ENCODE results near the gene PDE4D. TPM values are rescaled to one million over a fixed set of nuclear protein-coding genes. Genes with fewer than 3 reads are reported as not detected.

The PDE4D gene
- total RNA-seq, 1 experiment from 2014 or later = 2.1 TPM

DNA sequence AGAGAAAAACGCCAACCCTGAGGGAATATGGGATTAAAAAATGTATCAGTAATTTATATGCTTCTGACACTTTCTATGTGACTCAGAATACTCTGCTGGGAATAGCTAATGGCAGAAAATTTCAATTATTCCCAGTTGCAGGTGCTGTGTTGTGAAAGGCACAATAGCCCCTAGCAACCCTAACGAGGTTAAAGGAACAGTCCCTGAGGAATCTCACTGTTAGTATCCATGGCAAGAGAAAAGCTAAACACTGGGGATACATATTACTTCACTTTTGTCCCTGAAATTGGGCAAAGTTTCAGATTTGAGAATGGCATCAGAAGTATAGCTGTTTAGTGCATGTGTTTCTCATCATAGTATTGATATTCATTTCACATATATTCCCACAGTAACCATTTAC lies 755.7 kb downstream of the PDE4D start:
- Histone ChIP-seq H2BK120ac (ENCODE audit: low read depth, low read length, poor library complexity, severe bottlenecking) (no peak overlapping the region), H3K23ac (ENCODE audit: insufficient read length, low read depth, low read length) (no peak overlapping the region), H3T11ph (ENCODE audit: low read length) (no peak overlapping the region), H3K27ac (ENCODE audit: insufficient read length, low read depth, low read length) (no peak overlapping the region), H3K79me1 (ENCODE audit: insufficient read depth, low read depth, low read length, poor library complexity, severe bottlenecking) (no peaks in the 10 kb centered on the region), H2BK15ac (ENCODE audit: low read depth, low read length) (no peak overlapping the region), H2AK5ac (ENCODE audit: insufficient read length, low read length) (no peak overlapping the region), H2BK12ac (ENCODE audit: insufficient read length, low read depth, low read length) (no peak overlapping the region), H4K8ac (replicated peaks; ENCODE audit: insufficient read length, low read depth, low read length) (no peak overlapping the region), H4K91ac (ENCODE audit: insufficient read length, low read depth, low read length) (no peak overlapping the region), H3K4me1 (ENCODE audit: insufficient read depth, low read length) (no peaks in the 10 kb centered on the region), H3K4ac (ENCODE audit: low read depth, low read length) (no peak overlapping the region), H3K14ac (ENCODE audit: insufficient read depth, low read length) (no peak overlapping the region), H3K79me2 (ENCODE audit: insufficient read depth, low read length) (no peaks in the 10 kb centered on the region), H3K9ac (ENCODE audit: extremely low read depth, insufficient read length, low read length) (no peak overlapping the region), H4K5ac (ENCODE audit: insufficient read length, low read depth, low read length) (no peak overlapping the region), H3K56ac (ENCODE audit: insufficient read length, low read depth, low read length) (no peak overlapping the region), H3K27me3 (ENCODE audit: insufficient read depth, low read length) (no peaks in the 10 kb centered on the region), H3K9me3 (ENCODE audit: control insufficient read depth, low read depth, low read length) (no peaks in the 10 kb centered on the region), H2BK5ac (ENCODE audit: insufficient read length, low read length) (no peak overlapping the region), H3K23me2 (ENCODE audit: insufficient read length, low read depth, low read length, poor library complexity, severe bottlenecking) (no peaks in the 10 kb centered on the region), H3K18ac (ENCODE audit: insufficient read length, low read depth, low read length) (no peak overlapping the region), H4K20me1 (ENCODE audit: control insufficient read depth, insufficient read depth, insufficient read length) (no peaks in the 10 kb centered on the region), H3K4me2 (ENCODE audit: insufficient read depth, insufficient read length, low read length) (no peak overlapping the region), H2BK20ac (ENCODE audit: low read depth, low read length, poor library complexity, severe bottlenecking) (no peak overlapping the region), H2AFZ (ENCODE audit: low read length) (no peak overlapping the region)
- Mint-ChIP-seq H3K9me3 (no peaks in the 10 kb centered on the region), H3K4me3 (no peak overlapping the region), H3K4me1 (no peaks in the 10 kb centered on the region), H3K27ac (no peak overlapping the region), H3K27me3 (ENCODE audit: low read depth) (no peaks in the 10 kb centered on the region), H3K36me3 (ENCODE audit: insufficient read depth in 1 of 3, low read depth in 3 of 3) (no peaks in the 10 kb centered on the region)
- TF ChIP-seq, protein P1, sequence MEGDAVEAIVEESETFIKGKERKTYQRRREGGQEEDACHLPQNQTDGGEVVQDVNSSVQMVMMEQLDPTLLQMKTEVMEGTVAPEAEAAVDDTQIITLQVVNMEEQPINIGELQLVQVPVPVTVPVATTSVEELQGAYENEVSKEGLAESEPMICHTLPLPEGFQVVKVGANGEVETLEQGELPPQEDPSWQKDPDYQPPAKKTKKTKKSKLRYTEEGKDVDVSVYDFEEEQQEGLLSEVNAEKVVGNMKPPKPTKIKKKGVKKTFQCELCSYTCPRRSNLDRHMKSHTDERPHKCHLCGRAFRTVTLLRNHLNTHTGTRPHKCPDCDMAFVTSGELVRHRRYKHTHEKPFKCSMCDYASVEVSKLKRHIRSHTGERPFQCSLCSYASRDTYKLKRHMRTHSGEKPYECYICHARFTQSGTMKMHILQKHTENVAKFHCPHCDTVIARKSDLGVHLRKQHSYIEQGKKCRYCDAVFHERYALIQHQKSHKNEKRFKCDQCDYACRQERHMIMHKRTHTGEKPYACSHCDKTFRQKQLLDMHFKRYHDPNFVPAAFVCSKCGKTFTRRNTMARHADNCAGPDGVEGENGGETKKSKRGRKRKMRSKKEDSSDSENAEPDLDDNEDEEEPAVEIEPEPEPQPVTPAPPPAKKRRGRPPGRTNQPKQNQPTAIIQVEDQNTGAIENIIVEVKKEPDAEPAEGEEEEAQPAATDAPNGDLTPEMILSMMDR (conservative IDR thresholded peaks at IDR 0.05) = no peak
- WGBS (ENCODE audit: extremely low coverage, insufficient read length, low lambda C conversion rate) = no CpG with 5 or more reads among the region's 2 CpGs
- DNase-seq = no peak
